ENCODE results near the gene ENTPD2. TPM values are rescaled to one million over a fixed set of nuclear protein-coding genes. Genes with fewer than 3 reads are reported as not detected.

The ENTPD2 gene
- total and polyA plus RNA-seq, 9 of the 15 experiments (the other 6 are each of a cell fraction or from before 2014, with no cell fraction given) = 0.04 to 0.60 (median 0.14) TPM; not detected in 4

- FAIRE-seq = peak; percentile 57
- BruUV-seq (replicated peaks) = no TSS peak
- Histone ChIP-seq H3K4me1 (replicated peaks in 1 of 2; ENCODE audit: control insufficient read depth in 2 of 2, insufficient read depth in 2 of 2, low read length in 2 of 2) (peaks cover 22 to 39% of the 10 kb centered on the region in 2 experiments; a peak in 4 of 5 replicates), H3K9me1 (ENCODE audit: control insufficient read depth, insufficient read depth, low read length) (no peaks in the 10 kb centered on the region), H3K4me2 (ENCODE audit: insufficient read depth, low read length) (no peak overlapping the region), H3K9me3 (replicated peaks; ENCODE audit: control insufficient read depth, insufficient read depth, low read depth, low read length) (0 out of 2 replicates have a peak, but pooled peaks cover 1% of the 10 kb centered on the region), H3K27ac (ENCODE audit: extremely low read depth, low read depth, low read length) (no peak overlapping the region), H2AFZ (ENCODE audit: low read depth, low read length) (peak overlapping the region; percentile 70; the same call in 1 of the 2 replicates), H3K36me3 (ENCODE audit: control insufficient read depth, insufficient read depth, low read length) (peaks cover 1% of the 10 kb centered on the region; the same call in 1 of the 3 replicates), H4K20me1 (replicated peaks; ENCODE audit: control insufficient read depth, insufficient read depth, low read length) (no peaks in the 10 kb centered on the region), H3K79me2 (ENCODE audit: control insufficient read depth, insufficient read depth, low read length) (no peaks in the 10 kb centered on the region), H3K4me3 (no peak overlapping the region), H3K9ac (ENCODE audit: insufficient read depth in 1 of 2, low read depth in 2 of 2, low read length in 2 of 2) (peak overlapping the region in 1 of 2 experiments; percentile 40; a peak in 1 of 4 replicates), H3K27me3 (ENCODE audit: control insufficient read depth in 2 of 2, insufficient read depth in 2 of 2, low read length in 2 of 2) (no peaks in the 10 kb centered on the region)
- 30% methylated on average over 8 of the region's 10 CpGs for WGBS (ENCODE audit: insufficient coverage, low coverage, missing lambda C conversion rate)
- intact Hi-C loops (cut with micrococcal nuclease) = no loop called here
- in situ Hi-C loops (cut with MboI) = no loop called here
- POLR2A ChIA-PET = interaction anchor here (0.7 to 1.3 kb wide), 2 partner anchors 8 to 38 kb away, joined by 3 to 5 read pairs; partner anchors contain the start of gene PAXX
- no peak for ATAC-seq
- CTCF ChIA-PET (ENCODE audit: low intra/inter-chr PET ratio) = no interaction called here
- no peak for DNase-seq (ENCODE audit: extremely low read depth in 1 of 4, low spot score in 3 of 4)
- no peak for TF ChIP-seq ZFP30 (CRISPR knock-in tag; IDR thresholded peaks at IDR 0.05; ENCODE audit: borderline replicate concordance)
- TF ChIP-seq NR2C1 (IDR thresholded peaks at IDR 0.05) = no peak
- TF ChIP-seq NR2C1 (tag; IDR thresholded peaks at IDR 0.05) = peak; percentile 38; the same call in 1 of the 2 replicates
These were observed 53.5 kb downstream of the ENTPD2 start for GRCh38 chr9:137000177-137000930.

Small RNA genes within 50 kb of the gene (small RNA-seq; reads per million reads assigned to genes)
- gene RF00153 = not detected

Other genes starting within 250 kb of the ENTPD2 start
Only the 7 nearest of the 37 such genes appear.
- not detected in 2 replicates for gene CLIC3, start 57.5 kb downstream of the ENTPD2 start, total RNA-seq (2014; rRNA removed)
- gene CLIC3, start 57.5 kb downstream of the ENTPD2 start, total RNA-seq (2014; rRNA removed; fragmentation: Illumina TruSeq; extraction: Trizol) = not detected in 2 replicates
- not detected in 2 replicates for gene CLIC3, start 57.5 kb downstream of the ENTPD2 start, total RNA-seq (2015; rRNA removed; fragmentation: Illumina TruSeq; extraction: Trizol)
- gene CLIC3, start 57.5 kb downstream of the ENTPD2 start, total RNA-seq (2021) = 0.18 and 0.29 TPM in 2 replicates
- gene CLIC3, start 57.5 kb downstream of the ENTPD2 start, polyA plus RNA-seq (2011; rRNA removed) = 0.07 TPM in 1 of 2 replicates, not detected in the other
- not detected in 2 replicates for gene CLIC3, start 57.5 kb downstream of the ENTPD2 start, polyA plus RNA-seq (2014; fragmentation: Illumina TruSeq; extraction: Trizol)
- not detected for gene CLIC3, start 57.5 kb downstream of the ENTPD2 start, polyA plus RNA-seq (2014; fragmentation: Nextera tagmentation; extraction: Ambion mirVana)
- 0.27 TPM in 1 of 2 replicates, not detected in the other for gene CLIC3, start 57.5 kb downstream of the ENTPD2 start, polyA plus RNA-seq (2014; rRNA removed)
- gene ABCA2, start 25.8 kb downstream of the ENTPD2 start, total RNA-seq (2014; rRNA removed) = 4.6 and 5.5 TPM in 2 replicates
- 0.69 and 0.99 TPM in 2 replicates for gene ABCA2, start 25.8 kb downstream of the ENTPD2 start, total RNA-seq (2014; rRNA removed; fragmentation: Illumina TruSeq; extraction: Trizol)
- 1.6 and 2.9 TPM in 2 replicates for gene ABCA2, start 25.8 kb downstream of the ENTPD2 start, total RNA-seq (2015; rRNA removed; fragmentation: Illumina TruSeq; extraction: Trizol)
- 12.1 and 14.9 TPM in 2 replicates for gene ABCA2, start 25.8 kb downstream of the ENTPD2 start, total RNA-seq (2021)
- gene ABCA2, start 25.8 kb downstream of the ENTPD2 start, polyA plus RNA-seq (2011; rRNA removed) = 12.1 and 24.4 TPM in 2 replicates
- gene ABCA2, start 25.8 kb downstream of the ENTPD2 start, polyA plus RNA-seq (2014; fragmentation: Illumina TruSeq; extraction: Trizol) = 6.1 and 9.9 TPM in 2 replicates
- gene ABCA2, start 25.8 kb downstream of the ENTPD2 start, polyA plus RNA-seq (2014; fragmentation: Nextera tagmentation; extraction: Ambion mirVana) = not detected
- 16.2 and 16.3 TPM in 2 replicates for gene ABCA2, start 25.8 kb downstream of the ENTPD2 start, polyA plus RNA-seq (2014; rRNA removed)
- gene FUT7, start 22.0 kb downstream of the ENTPD2 start, total RNA-seq (2014; rRNA removed) = not detected in 2 replicates
- gene FUT7, start 22.0 kb downstream of the ENTPD2 start, total RNA-seq (2014; rRNA removed; fragmentation: Illumina TruSeq; extraction: Trizol) = not detected in 2 replicates
- not detected in 2 replicates for gene FUT7, start 22.0 kb downstream of the ENTPD2 start, total RNA-seq (2015; rRNA removed; fragmentation: Illumina TruSeq; extraction: Trizol)
- not detected in 2 replicates for gene FUT7, start 22.0 kb downstream of the ENTPD2 start, total RNA-seq (2021)
- gene FUT7, start 22.0 kb downstream of the ENTPD2 start, polyA plus RNA-seq (2011; rRNA removed) = not detected in 2 replicates
- gene FUT7, start 22.0 kb downstream of the ENTPD2 start, polyA plus RNA-seq (2014; fragmentation: Illumina TruSeq; extraction: Trizol) = not detected in 2 replicates
- not detected for gene FUT7, start 22.0 kb downstream of the ENTPD2 start, polyA plus RNA-seq (2014; fragmentation: Nextera tagmentation; extraction: Ambion mirVana)
- gene FUT7, start 22.0 kb downstream of the ENTPD2 start, polyA plus RNA-seq (2014; rRNA removed) = not detected in 2 replicates
- gene NPDC1, start 7.9 kb downstream of the ENTPD2 start, total RNA-seq (2014; rRNA removed) = 0.09 and 0.90 TPM in 2 replicates
- gene NPDC1, start 7.9 kb downstream of the ENTPD2 start, total RNA-seq (2014; rRNA removed; fragmentation: Illumina TruSeq; extraction: Trizol) = not detected in 2 replicates
- gene NPDC1, start 7.9 kb downstream of the ENTPD2 start, total RNA-seq (2015; rRNA removed; fragmentation: Illumina TruSeq; extraction: Trizol) = 0.22 TPM in 1 of 2 replicates, not detected in the other
- gene NPDC1, start 7.9 kb downstream of the ENTPD2 start, total RNA-seq (2021) = 1.5 and 2.1 TPM in 2 replicates
- gene NPDC1, start 7.9 kb downstream of the ENTPD2 start, polyA plus RNA-seq (2011; rRNA removed) = 1.3 and 3.9 TPM in 2 replicates
- 0.06 and 0.21 TPM in 2 replicates for gene NPDC1, start 7.9 kb downstream of the ENTPD2 start, polyA plus RNA-seq (2014; fragmentation: Illumina TruSeq; extraction: Trizol)
- not detected for gene NPDC1, start 7.9 kb downstream of the ENTPD2 start, polyA plus RNA-seq (2014; fragmentation: Nextera tagmentation; extraction: Ambion mirVana)
- gene NPDC1, start 7.9 kb downstream of the ENTPD2 start, polyA plus RNA-seq (2014; rRNA removed) = 0.85 and 2.4 TPM in 2 replicates
- 91.8 and 115 TPM in 2 replicates for gene SAPCD2, start 16.5 kb upstream of the ENTPD2 start, total RNA-seq (2014; rRNA removed)
- 13.1 and 15.8 TPM in 2 replicates for gene SAPCD2, start 16.5 kb upstream of the ENTPD2 start, total RNA-seq (2014; rRNA removed; fragmentation: Illumina TruSeq; extraction: Trizol)
- 40.8 and 42.4 TPM in 2 replicates for gene SAPCD2, start 16.5 kb upstream of the ENTPD2 start, total RNA-seq (2015; rRNA removed; fragmentation: Illumina TruSeq; extraction: Trizol)
- 72.1 and 78.8 TPM in 2 replicates for gene SAPCD2, start 16.5 kb upstream of the ENTPD2 start, total RNA-seq (2021)
- 18.8 and 24.2 TPM in 2 replicates for gene SAPCD2, start 16.5 kb upstream of the ENTPD2 start, polyA plus RNA-seq (2011; rRNA removed)
- 18.3 and 41.2 TPM in 2 replicates for gene SAPCD2, start 16.5 kb upstream of the ENTPD2 start, polyA plus RNA-seq (2014; fragmentation: Illumina TruSeq; extraction: Trizol)
- 1 to 10 TPM; 3.4 to 3.7 TPM for gene SAPCD2, start 16.5 kb upstream of the ENTPD2 start, polyA plus RNA-seq (2014; fragmentation: Nextera tagmentation; extraction: Ambion mirVana)
- gene SAPCD2, start 16.5 kb upstream of the ENTPD2 start, polyA plus RNA-seq (2014; rRNA removed) = 56.5 and 67.8 TPM in 2 replicates
- gene UAP1L1, start 23.5 kb upstream of the ENTPD2 start, total RNA-seq (2014; rRNA removed) = 3.7 and 5.1 TPM in 2 replicates
- gene UAP1L1, start 23.5 kb upstream of the ENTPD2 start, total RNA-seq (2014; rRNA removed; fragmentation: Illumina TruSeq; extraction: Trizol) = 1.5 and 1.6 TPM in 2 replicates
- gene UAP1L1, start 23.5 kb upstream of the ENTPD2 start, total RNA-seq (2015; rRNA removed; fragmentation: Illumina TruSeq; extraction: Trizol) = 5.1 and 5.2 TPM in 2 replicates
- gene UAP1L1, start 23.5 kb upstream of the ENTPD2 start, total RNA-seq (2021) = 8.6 and 8.8 TPM in 2 replicates
- 1.5 and 3.0 TPM in 2 replicates for gene UAP1L1, start 23.5 kb upstream of the ENTPD2 start, polyA plus RNA-seq (2011; rRNA removed)
- 5.2 and 5.3 TPM in 2 replicates for gene UAP1L1, start 23.5 kb upstream of the ENTPD2 start, polyA plus RNA-seq (2014; fragmentation: Illumina TruSeq; extraction: Trizol)
- under 1 TPM; 0.20 to 0.29 TPM for gene UAP1L1, start 23.5 kb upstream of the ENTPD2 start, polyA plus RNA-seq (2014; fragmentation: Nextera tagmentation; extraction: Ambion mirVana)
- 5.0 and 7.1 TPM in 2 replicates for gene UAP1L1, start 23.5 kb upstream of the ENTPD2 start, polyA plus RNA-seq (2014; rRNA removed)
- 30.1 and 35.1 TPM in 2 replicates for gene MAN1B1, start 32.9 kb upstream of the ENTPD2 start, total RNA-seq (2014; rRNA removed)
- 14.4 and 14.8 TPM in 2 replicates for gene MAN1B1, start 32.9 kb upstream of the ENTPD2 start, total RNA-seq (2014; rRNA removed; fragmentation: Illumina TruSeq; extraction: Trizol)
- gene MAN1B1, start 32.9 kb upstream of the ENTPD2 start, total RNA-seq (2015; rRNA removed; fragmentation: Illumina TruSeq; extraction: Trizol) = 21.0 and 21.6 TPM in 2 replicates
- 33.9 and 36.6 TPM in 2 replicates for gene MAN1B1, start 32.9 kb upstream of the ENTPD2 start, total RNA-seq (2021)
- gene MAN1B1, start 32.9 kb upstream of the ENTPD2 start, polyA plus RNA-seq (2011; rRNA removed) = 27.3 and 40.1 TPM in 2 replicates
- 23.8 and 31.3 TPM in 2 replicates for gene MAN1B1, start 32.9 kb upstream of the ENTPD2 start, polyA plus RNA-seq (2014; fragmentation: Illumina TruSeq; extraction: Trizol)
- gene MAN1B1, start 32.9 kb upstream of the ENTPD2 start, polyA plus RNA-seq (2014; fragmentation: Nextera tagmentation; extraction: Ambion mirVana) = under 1 TPM; 0.55 to 0.89 TPM
- gene MAN1B1, start 32.9 kb upstream of the ENTPD2 start, polyA plus RNA-seq (2014; rRNA removed) = 29.6 and 33.6 TPM in 2 replicates

Measured in K562 (cell line).